SK-N-SH (cell line): Measurements from ENCODE around the gene CDC34.

Source experiments
- CHD2 ChIP-seq: fragments of 150-350 bp; IDR thresholded peaks from 2 replicates; pipeline ENCODE4 v1.6.1; 2018; ENCODE audit warnings: low read length; ENCODE audit not compliant: partially characterized antibody
- CTCF ChIP-seq: fragments of 200-600 bp; sonication (generic); IDR thresholded peaks from 2 replicates; pipeline ENCODE4 v1.6.1; 2017; ENCODE audit warnings: antibody characterized with exemption, mild to moderate bottlenecking, moderate library complexity
- EP300 ChIP-seq, 2 experiments: IDR thresholded peaks; 2 replicates each; pipeline versions ENCODE4 v1.4.0 to v1.6.1; 2012; ENCODE audit warnings: borderline replicate concordance in 1 of 2, low read depth in 1 of 2, low read length in 1 of 2
- FOSL2 ChIP-seq: IDR thresholded peaks from 2 replicates; pipeline ENCODE4 v1.4.0; 2012; ENCODE audit warnings: low read depth, mild to moderate bottlenecking, moderate library complexity, borderline replicate concordance
- FOXM1 ChIP-seq: IDR thresholded peaks from 2 replicates; pipeline ENCODE4 v1.4.0; 2012; ENCODE audit warnings: low read depth, mild to moderate bottlenecking
- GATA2 ChIP-seq: sonication (generic); formaldehyde crosslinking; IDR thresholded peaks from 2 replicates; pipeline ENCODE4 v1.5.0; 2020; ENCODE audit warnings: mild to moderate bottlenecking, missing genetic modification reagents
- NFIC ChIP-seq: IDR thresholded peaks from 2 replicates; pipeline ENCODE4 v1.4.0; 2012; ENCODE audit warnings: borderline replicate concordance
- POLR2AphosphoS5 ChIP-seq: IDR thresholded peaks from 2 replicates; pipeline ENCODE4 v1.6.1; 2012; ENCODE audit warnings: low read depth, low read length
- TEAD4 ChIP-seq: IDR thresholded peaks from 2 replicates; pipeline ENCODE4 v1.4.0; 2012; ENCODE audit warnings: mild to moderate bottlenecking, borderline replicate concordance; ENCODE audit not compliant: insufficient read depth
- ZBTB33 ChIP-seq: IDR thresholded peaks from 2 replicates; pipeline ENCODE4 v1.4.0; 2012; ENCODE audit warnings: low read depth, borderline replicate concordance

- no peak for TF ChIP-seq CTCF
- TF ChIP-seq CHD2, result no peak
- no peak for TF ChIP-seq POLR2AphosphoS5
- no peak for TF ChIP-seq FOXM1
- no peak for TF ChIP-seq ZBTB33
- no peak for TF ChIP-seq TEAD4
- TF ChIP-seq NFIC, result no peak
- no peak for TF ChIP-seq GATA2 (CRISPR knock-in tag)
- TF ChIP-seq FOSL2, result no peak
- no peak for TF ChIP-seq EP300 (IDR thresholded peaks at IDR 0.05; ENCODE audit: borderline replicate concordance in 1 of 2, low read depth in 1 of 2, low read length in 1 of 2)
These were observed 6.5 kb upstream of the CDC34 start for GRCh38 chr19:525029-525428.
